HEK293 (cell line): ENCODE data around the gene FAM193A.
A peak's percentile ranks its signal among the peaks of the same experiment; 100 is the strongest.

Source experiments
- CTCF ChIA-PET: fragments of 350-600 bp; formaldehyde crosslinking; extraction: SDS; loops from one replicate; lab custom pipeline; 2021; ENCODE audit warnings: antibody characterized with exemption; lab: Yijun Ruan, JAX
- POLR2A ChIA-PET: fragments of 300-600 bp; formaldehyde crosslinking; extraction: SDS; loops from one replicate; lab custom pipeline; 2020; ENCODE audit warnings: antibody characterized with exemption, inconsistent platforms; lab: Yijun Ruan, JAX
- H3K27ac ChIP-seq: fragments of 200-500 bp; sonication (Bioruptor generic); 2 replicates; pipeline ENCODE4 v1.5.1; 2014; ENCODE audit warnings: low read depth, low read length, control low read depth, inconsistent platforms; ENCODE audit errors: extremely low read depth
- H3K36me3 ChIP-seq, 2 experiments: fragments of 200-500 bp in 1 of 2; sonication (Bioruptor generic) in 1 of 2; 1 replicate in 1 of 2; 2 replicates in 1 of 2; pipeline ENCODE4 v1.5.1; 2014 to 2017; ENCODE audit warnings: inconsistent platforms in 2 of 2, low read length in 2 of 2; ENCODE audit not compliant: control insufficient read depth in 2 of 2, insufficient read depth in 1 of 2
- H3K4me1 ChIP-seq: fragments of 200-500 bp; sonication (Bioruptor generic); 2 replicates; pipeline ENCODE4 v1.5.1; 2014; ENCODE audit warnings: mild to moderate bottlenecking, low read length, inconsistent platforms; ENCODE audit not compliant: control insufficient read depth, insufficient read depth
- H3K4me3 ChIP-seq: 2 replicates; pipeline ENCODE4 v1.5.1; 2011; ENCODE audit warnings: low read depth, mild to moderate bottlenecking, control low read depth, low read length, moderate library complexity
- H3K9me3 ChIP-seq: fragments of 200-500 bp; sonication (Bioruptor generic); 2 replicates; pipeline ENCODE4 v1.5.1; 2014; ENCODE audit warnings: low read depth, low read length, inconsistent platforms; ENCODE audit not compliant: control insufficient read depth, insufficient read depth
- GLI2 ChIP-seq: fragments of 450-650 bp; formaldehyde crosslinking; IDR thresholded peaks from 2 replicates; pipeline ENCODE4; 2017; ENCODE audit warnings: missing biosample characterization, missing genetic modification characterization, low read depth, borderline replicate concordance
- MYNN ChIP-seq: fragments of 450-650 bp; formaldehyde crosslinking; IDR thresholded peaks from 2 replicates; pipeline ENCODE4 v1.5.1; 2016; ENCODE audit warnings: missing biosample characterization, missing genetic modification characterization, borderline replicate concordance
- MZF1 ChIP-seq: fragments of 450-650 bp; formaldehyde crosslinking; IDR thresholded peaks from 2 replicates; pipeline ENCODE4 v1.5.1; 2017; ENCODE audit warnings: missing biosample characterization, missing genetic modification characterization, borderline replicate concordance
- PRDM2 ChIP-seq: fragments of 450-650 bp; formaldehyde crosslinking; IDR thresholded peaks from 2 replicates; pipeline ENCODE4 v1.5.1; 2016; ENCODE audit warnings: missing biosample characterization, missing genetic modification characterization, borderline replicate concordance
- REST ChIP-seq: fragments of 450-650 bp; formaldehyde crosslinking; IDR thresholded peaks from 2 replicates; pipeline ENCODE4 v1.5.1; 2016; ENCODE audit warnings: missing biosample characterization, missing genetic modification characterization
- SETDB1 ChIP-seq: IDR thresholded peaks from one replicate; pipeline ENCODE4 v1.6.1; 2017; ENCODE audit warnings: mild to moderate bottlenecking, low read length, moderate library complexity, mixed read lengths; ENCODE audit not compliant: insufficient read length
- ZBTB10 ChIP-seq: fragments of 450-650 bp; formaldehyde crosslinking; IDR thresholded peaks from 2 replicates; pipeline ENCODE4 v1.5.1; 2016; ENCODE audit warnings: missing biosample characterization, missing genetic modification characterization
- ZBTB6 ChIP-seq: fragments of 450-650 bp; formaldehyde crosslinking; IDR thresholded peaks from 2 replicates; pipeline ENCODE4 v1.5.1; 2017; ENCODE audit warnings: missing biosample characterization, missing genetic modification characterization
- ZFP69B ChIP-seq: fragments of 450-650 bp; formaldehyde crosslinking; IDR thresholded peaks from 2 replicates; pipeline ENCODE4 v1.5.1; 2016; ENCODE audit warnings: missing biosample characterization, missing genetic modification characterization
- ZNF114 ChIP-seq: fragments of 450-650 bp; formaldehyde crosslinking; IDR thresholded peaks from 2 replicates; pipeline ENCODE4 v1.5.0; 2017; ENCODE audit warnings: missing biosample characterization, missing genetic modification characterization
- ZNF16 ChIP-seq: fragments of 450-650 bp; formaldehyde crosslinking; IDR thresholded peaks from 2 replicates; pipeline ENCODE4 v1.5.1; 2016; ENCODE audit warnings: low read depth, missing biosample characterization, missing genetic modification characterization
- ZNF2 ChIP-seq: fragments of 450-650 bp; formaldehyde crosslinking; IDR thresholded peaks from 2 replicates; pipeline ENCODE4 v1.5.1; 2016; ENCODE audit warnings: missing biosample characterization, missing genetic modification characterization
- ZNF366 ChIP-seq: fragments of 450-650 bp; formaldehyde crosslinking; conservative IDR thresholded peaks from 2 replicates; pipeline ENCODE4 v1.5.1; 2016; ENCODE audit warnings: missing biosample characterization, missing genetic modification characterization
- ZNF416 ChIP-seq: fragments of 450-650 bp; formaldehyde crosslinking; IDR thresholded peaks from 2 replicates; pipeline ENCODE4 v1.5.1; 2016; ENCODE audit warnings: missing biosample characterization, missing genetic modification characterization
- ZNF629 ChIP-seq: fragments of 450-650 bp; formaldehyde crosslinking; IDR thresholded peaks from 2 replicates; pipeline ENCODE4 v1.5.1; 2017; ENCODE audit warnings: missing biosample characterization, missing genetic modification characterization
- ZNF664 ChIP-seq: fragments of 450-650 bp; formaldehyde crosslinking; IDR thresholded peaks from 2 replicates; pipeline ENCODE4 v1.5.1; 2016; ENCODE audit warnings: missing biosample characterization, missing genetic modification characterization
- ZNF692 ChIP-seq: fragments of 450-650 bp; formaldehyde crosslinking; IDR thresholded peaks from 2 replicates; pipeline ENCODE4 v1.5.1; 2016; ENCODE audit warnings: missing biosample characterization, missing genetic modification characterization
- ZNF747 ChIP-seq: fragments of 450-650 bp; formaldehyde crosslinking; IDR thresholded peaks from 2 replicates; pipeline ENCODE4 v1.5.1; 2016; ENCODE audit warnings: missing biosample characterization, missing genetic modification characterization
- ZNF76 ChIP-seq: fragments of 450-650 bp; formaldehyde crosslinking; IDR thresholded peaks from 2 replicates; pipeline ENCODE4; 2016; ENCODE audit warnings: low read depth, missing biosample characterization, missing genetic modification characterization, borderline replicate concordance
- ZNF776 ChIP-seq: fragments of 450-650 bp; formaldehyde crosslinking; IDR thresholded peaks from 2 replicates; pipeline ENCODE4 v1.5.0; 2017; ENCODE audit warnings: missing biosample characterization, missing genetic modification characterization, borderline replicate concordance

Gene FAM193A

GRCh38 chr4:2588259-2588658 is 51.8 kb downstream of the FAM193A start:
- H3K4me3 ChIP-seq: no peak overlapping the region
- POLR2A ChIA-PET: no interaction called here
- H3K4me1 ChIP-seq: peaks cover 7% of the 10 kb centered on the region
- H3K27ac ChIP-seq: no peak overlapping the region
- H3K9me3 ChIP-seq: no peaks in the 10 kb centered on the region
- no peaks in the 10 kb centered on the region for H3K36me3 ChIP-seq
- TF ChIP-seq ZNF776 (tag by site-specific recombination) (no peak), ZNF692 (tag by site-specific recombination) (peak; percentile 85), ZFP69B (tag by site-specific recombination) (peak; percentile 70; the same call in 1 of the 2 replicates)
- TF ChIP-seq, all 188 proteins: peak for 2
- CTCF ChIA-PET: no interaction called here

GRCh38 chr4:2591189-2591588 is 54.7 kb downstream of the FAM193A start:
- ChIA-PET POLR2A (no interaction called here), CTCF (no interaction called here)
- H3K9me3 ChIP-seq: no peaks in the 10 kb centered on the region
- H3K36me3 ChIP-seq: peaks cover 0 to 2% of the 10 kb centered on the region in 2 experiments; a peak in 1 of 3 replicates
- no peak overlapping the region for H3K27ac ChIP-seq
- H3K4me1 ChIP-seq: peaks cover 3% of the 10 kb centered on the region
- no peak overlapping the region for H3K4me3 ChIP-seq
- no peak for TF ChIP-seq ZBTB6 (tag by site-specific recombination)
- TF ChIP-seq ZBTB10 (tag by site-specific recombination): no peak
- TF ChIP-seq ZNF16 (tag by site-specific recombination): no peak
- TF ChIP-seq ZNF629: no peak
- TF ChIP-seq ZNF664 (tag by site-specific recombination): no peak
- TF ChIP-seq GLI2 (tag by site-specific recombination): no peak
- 0 out of 2 replicates have a peak, but pooled peaks have one; percentile 14 for TF ChIP-seq ZNF366 (tag by site-specific recombination)
- no peak for TF ChIP-seq ZNF2 (tag by site-specific recombination)
- no peak for TF ChIP-seq ZNF114
- no peak for TF ChIP-seq REST (tag by site-specific recombination)
- TF ChIP-seq ZNF76: no peak
- TF ChIP-seq SETDB1: no peak
- TF ChIP-seq PRDM2 (tag by site-specific recombination): no peak
- TF ChIP-seq ZNF747 (tag by site-specific recombination): no peak
- no peak for TF ChIP-seq MZF1 (tag by site-specific recombination)
- no peak for TF ChIP-seq MYNN (tag by site-specific recombination)
- no peak for TF ChIP-seq ZNF416 (tag by site-specific recombination)
